SK-N-SH treated with all-trans-retinoic acid at 6 μM for 48 hours (cell line): ENCODE data around the gene THAP10.

Experiments used
- ATAC-seq: fragments of 200-7000 bp; cut with Tn5 transposase; 3 replicates; pipeline ENCODE4 v1.9.1; 2020; ENCODE audit warnings: mild to moderate bottlenecking, moderate library complexity
- ARNTL ChIP-seq: fragments of 450-650 bp; formaldehyde crosslinking; IDR thresholded peaks from 2 replicates; pipeline ENCODE4 v1.5.0; 2020; ENCODE audit warnings: low read depth, mild to moderate bottlenecking, moderate library complexity, borderline replicate concordance
- BACH2 ChIP-seq: fragments of 250-450 bp; sonication (Bioruptor Pico); IDR thresholded peaks from 2 replicates; pipeline ENCODE4 v1.9.0; 2021; ENCODE audit warnings: mild to moderate bottlenecking, borderline replicate concordance
- CSDC2 ChIP-seq: fragments of 250-450 bp; sonication (Bioruptor Pico); IDR thresholded peaks from 2 replicates; pipeline ENCODE4 v1.5.0; 2020; ENCODE audit warnings: mild to moderate bottlenecking, moderate library complexity
- CSRNP3 ChIP-seq: fragments of 250-450 bp; sonication (Bioruptor Pico); IDR thresholded peaks from 2 replicates; pipeline ENCODE4 v1.5.1; 2021; ENCODE audit warnings: mild to moderate bottlenecking, moderate library complexity
- ESRRG ChIP-seq: fragments of 250-450 bp; sonication (Bioruptor Pico); IDR thresholded peaks from 2 replicates; pipeline ENCODE4 v1.6.1; 2021; ENCODE audit warnings: mild to moderate bottlenecking
- GLIS3 ChIP-seq: fragments of 250-450 bp; sonication (Bioruptor Pico); IDR thresholded peaks from 2 replicates; pipeline ENCODE4 v1.5.0; 2020; ENCODE audit warnings: mild to moderate bottlenecking, moderate library complexity
- ISL1 ChIP-seq: fragments of 250-450 bp; sonication (Bioruptor Pico); IDR thresholded peaks from 2 replicates; pipeline ENCODE4 v2.1.2; 2022; ENCODE audit warnings: mild to moderate bottlenecking, moderate library complexity
- OSR1 ChIP-seq: fragments of 250-450 bp; sonication (Bioruptor Pico); IDR thresholded peaks from 2 replicates; pipeline ENCODE4 v1.8.0; 2022; ENCODE audit warnings: moderate library complexity, mild to moderate bottlenecking, inconsistent platforms
- PATZ1 ChIP-seq: fragments of 250-450 bp; sonication (Bioruptor Pico); IDR thresholded peaks from 2 replicates; pipeline ENCODE4 v1.8.0; 2020; ENCODE audit warnings: mild to moderate bottlenecking, moderate library complexity, borderline replicate concordance
- SNAI2 ChIP-seq: fragments of 250-450 bp; sonication (Bioruptor Pico); IDR thresholded peaks from 2 replicates; pipeline ENCODE4 v1.5.0; 2020; ENCODE audit warnings: mild to moderate bottlenecking, moderate library complexity
- TCF4 ChIP-seq: fragments of 250-450 bp; sonication (Bioruptor Pico); IDR thresholded peaks from 2 replicates; pipeline ENCODE4 v1.8.0; 2021; ENCODE audit warnings: mild to moderate bottlenecking, moderate library complexity, borderline replicate concordance
- TOX ChIP-seq: fragments of 250-450 bp; sonication (Bioruptor Pico); IDR thresholded peaks from 2 replicates; pipeline ENCODE4 v1.8.0; 2021; ENCODE audit warnings: mild to moderate bottlenecking, moderate library complexity, borderline replicate concordance
- ZC3H10 ChIP-seq: fragments of 250-450 bp; sonication (Bioruptor Pico); IDR thresholded peaks from 2 replicates; pipeline ENCODE4 v1.5.1; 2021; ENCODE audit warnings: mild to moderate bottlenecking, moderate library complexity
- ZFP3 ChIP-seq: fragments of 250-450 bp; sonication (Bioruptor Pico); IDR thresholded peaks from 2 replicates; pipeline ENCODE4 v1.5.0; 2020; ENCODE audit warnings: mild to moderate bottlenecking, moderate library complexity
- ZFP30 ChIP-seq: fragments of 450-650 bp; formaldehyde crosslinking; IDR thresholded peaks from 2 replicates; pipeline ENCODE4 v1.5.0; 2022; ENCODE audit warnings: mild to moderate bottlenecking, moderate library complexity
- ZNF565 ChIP-seq: fragments of 450-650 bp; formaldehyde crosslinking; conservative IDR thresholded peaks from 2 replicates; pipeline ENCODE4 v1.5.0; 2020; ENCODE audit warnings: low read depth, mild to moderate bottlenecking, moderate library complexity
- ZNF70 ChIP-seq: fragments of 450-650 bp; formaldehyde crosslinking; IDR thresholded peaks from 2 replicates; pipeline ENCODE4 v1.5.0; 2020; ENCODE audit warnings: mild to moderate bottlenecking, moderate library complexity
- ZNF8 ChIP-seq: fragments of 450-650 bp; formaldehyde crosslinking; IDR thresholded peaks from 2 replicates; pipeline ENCODE4 v1.5.0; 2020; ENCODE audit warnings: mild to moderate bottlenecking, moderate library complexity
- TF ChIP-seq, protein P1 (sequence below): fragments of 250-450 bp; sonication (Bioruptor Pico); IDR thresholded peaks from 2 replicates; pipeline ENCODE4 v1.8.0; 2021; ENCODE audit warnings: low read depth, mild to moderate bottlenecking, moderate library complexity, borderline replicate concordance
- TF ChIP-seq, protein P2 (sequence below): fragments of 250-450 bp; sonication (Bioruptor Pico); IDR thresholded peaks from 2 replicates; pipeline ENCODE4 v1.5.0; 2020; ENCODE audit warnings: mild to moderate bottlenecking, moderate library complexity

Gene THAP10

DNA sequence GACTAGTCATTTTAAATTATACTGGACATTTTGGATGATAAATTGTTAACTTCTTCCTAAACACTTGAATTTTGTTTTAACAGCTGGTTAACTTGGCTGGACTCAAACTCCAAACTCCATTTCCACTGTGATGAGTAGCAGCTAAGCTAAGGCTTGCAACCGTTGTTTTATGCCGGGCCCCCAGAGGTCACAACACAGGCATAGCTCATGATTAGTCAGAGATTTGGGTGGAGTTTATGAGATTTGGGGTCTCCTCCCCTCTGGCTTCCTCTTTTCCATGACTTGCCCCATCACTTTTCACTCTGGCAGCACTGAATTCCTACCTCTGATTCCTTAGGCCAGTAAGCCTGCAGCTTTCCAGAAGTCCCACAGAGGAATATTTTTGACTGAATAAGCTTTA is 12.8 kb downstream of the THAP10 start (continued):
- TF ChIP-seq, protein P1, sequence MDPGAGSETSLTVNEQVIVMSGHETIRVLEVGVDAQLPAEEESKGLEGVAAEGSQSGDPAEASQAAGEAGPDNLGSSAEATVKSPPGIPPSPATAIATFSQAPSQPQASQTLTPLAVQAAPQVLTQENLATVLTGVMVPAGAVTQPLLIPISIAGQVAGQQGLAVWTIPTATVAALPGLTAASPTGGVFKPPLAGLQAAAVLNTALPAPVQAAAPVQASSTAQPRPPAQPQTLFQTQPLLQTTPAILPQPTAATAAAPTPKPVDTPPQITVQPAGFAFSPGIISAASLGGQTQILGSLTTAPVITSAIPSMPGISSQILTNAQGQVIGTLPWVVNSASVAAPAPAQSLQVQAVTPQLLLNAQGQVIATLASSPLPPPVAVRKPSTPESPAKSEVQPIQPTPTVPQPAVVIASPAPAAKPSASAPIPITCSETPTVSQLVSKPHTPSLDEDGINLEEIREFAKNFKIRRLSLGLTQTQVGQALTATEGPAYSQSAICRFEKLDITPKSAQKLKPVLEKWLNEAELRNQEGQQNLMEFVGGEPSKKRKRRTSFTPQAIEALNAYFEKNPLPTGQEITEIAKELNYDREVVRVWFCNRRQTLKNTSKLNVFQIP (CRISPR knock-in tag) = no peak
- TF ChIP-seq ZFP3 (CRISPR knock-in tag) (no peak), ZNF8 (CRISPR knock-in tag) (no peak), TCF4 (CRISPR knock-in tag) (no peak), ARNTL (CRISPR knock-in tag) (no peak)
- TF ChIP-seq, all 23 proteins: peak for 0

GRCh38 chr15:70876683-70877082 is 15.6 kb downstream of the THAP10 start:
- TF ChIP-seq ZNF8 (CRISPR knock-in tag) = no peak
- no peak for TF ChIP-seq ZFP30 (CRISPR knock-in tag)
- TF ChIP-seq OSR1 (CRISPR knock-in tag) = no peak
- no peak for TF ChIP-seq ARNTL (CRISPR knock-in tag)
- TF ChIP-seq CSDC2 (CRISPR knock-in tag) = no peak
- no peak for TF ChIP-seq ESRRG (CRISPR knock-in tag)
- no peak for TF ChIP-seq TOX (CRISPR knock-in tag)
- no peak for TF ChIP-seq ZFP3 (CRISPR knock-in tag)
- TF ChIP-seq BACH2 = no peak
- no peak for TF ChIP-seq ZNF565 (CRISPR knock-in tag)
- no peak for TF ChIP-seq PATZ1
- no peak for TF ChIP-seq ZC3H10 (CRISPR knock-in tag)
- no peak for TF ChIP-seq TCF4 (CRISPR knock-in tag)
- TF ChIP-seq, protein P1 (CRISPR knock-in tag) = no peak
- TF ChIP-seq SNAI2 (CRISPR knock-in tag) = no peak
- TF ChIP-seq ISL1 (CRISPR knock-in tag) = no peak
- TF ChIP-seq, protein P2, sequence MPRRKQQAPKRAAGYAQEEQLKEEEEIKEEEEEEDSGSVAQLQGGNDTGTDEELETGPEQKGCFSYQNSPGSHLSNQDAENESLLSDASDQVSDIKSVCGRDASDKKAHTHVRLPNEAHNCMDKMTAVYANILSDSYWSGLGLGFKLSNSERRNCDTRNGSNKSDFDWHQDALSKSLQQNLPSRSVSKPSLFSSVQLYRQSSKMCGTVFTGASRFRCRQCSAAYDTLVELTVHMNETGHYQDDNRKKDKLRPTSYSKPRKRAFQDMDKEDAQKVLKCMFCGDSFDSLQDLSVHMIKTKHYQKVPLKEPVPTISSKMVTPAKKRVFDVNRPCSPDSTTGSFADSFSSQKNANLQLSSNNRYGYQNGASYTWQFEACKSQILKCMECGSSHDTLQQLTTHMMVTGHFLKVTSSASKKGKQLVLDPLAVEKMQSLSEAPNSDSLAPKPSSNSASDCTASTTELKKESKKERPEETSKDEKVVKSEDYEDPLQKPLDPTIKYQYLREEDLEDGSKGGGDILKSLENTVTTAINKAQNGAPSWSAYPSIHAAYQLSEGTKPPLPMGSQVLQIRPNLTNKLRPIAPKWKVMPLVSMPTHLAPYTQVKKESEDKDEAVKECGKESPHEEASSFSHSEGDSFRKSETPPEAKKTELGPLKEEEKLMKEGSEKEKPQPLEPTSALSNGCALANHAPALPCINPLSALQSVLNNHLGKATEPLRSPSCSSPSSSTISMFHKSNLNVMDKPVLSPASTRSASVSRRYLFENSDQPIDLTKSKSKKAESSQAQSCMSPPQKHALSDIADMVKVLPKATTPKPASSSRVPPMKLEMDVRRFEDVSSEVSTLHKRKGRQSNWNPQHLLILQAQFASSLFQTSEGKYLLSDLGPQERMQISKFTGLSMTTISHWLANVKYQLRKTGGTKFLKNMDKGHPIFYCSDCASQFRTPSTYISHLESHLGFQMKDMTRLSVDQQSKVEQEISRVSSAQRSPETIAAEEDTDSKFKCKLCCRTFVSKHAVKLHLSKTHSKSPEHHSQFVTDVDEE (CRISPR knock-in tag) = no peak
- ATAC-seq = no peak

GRCh38 chr15:70876011-70876410 is 16.2 kb downstream of the THAP10 start:
- no peak for ATAC-seq
- no peak for TF ChIP-seq ESRRG (CRISPR knock-in tag)
- no peak for TF ChIP-seq OSR1 (CRISPR knock-in tag)
- TF ChIP-seq GLIS3 (CRISPR knock-in tag) = no peak
- no peak for TF ChIP-seq TOX (CRISPR knock-in tag)
- no peak for TF ChIP-seq TCF4 (CRISPR knock-in tag)
- TF ChIP-seq ZNF70 (CRISPR knock-in tag) = no peak
- no peak for TF ChIP-seq ZNF565 (CRISPR knock-in tag)
- no peak for TF ChIP-seq SNAI2 (CRISPR knock-in tag)
- TF ChIP-seq CSRNP3 (CRISPR knock-in tag) = no peak
